Measurements from ENCODE around the gene ZMAT5.

DNA sequence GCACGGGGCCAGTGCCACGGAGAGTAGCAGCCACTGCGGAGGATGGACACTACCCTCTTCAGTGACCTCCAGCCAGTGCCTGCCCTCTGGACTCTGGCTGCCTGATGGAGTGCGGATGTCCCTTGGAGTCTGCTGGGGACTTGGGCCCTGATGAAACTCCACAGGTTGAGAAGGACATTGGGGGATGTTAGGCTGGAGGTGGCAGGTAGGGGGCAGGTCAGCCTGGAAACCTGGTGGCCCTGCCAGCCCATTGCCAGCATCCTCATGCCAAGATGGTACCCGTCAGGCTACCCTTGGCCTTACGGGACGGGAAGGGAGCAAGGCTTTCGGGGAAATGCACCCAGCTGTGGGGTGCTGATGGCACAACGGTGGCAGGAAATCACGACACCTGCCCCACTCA lies 43.0 kb downstream of the ZMAT5 start:
- TF ChIP-seq FOXJ3 (CRISPR knock-in tag; IDR thresholded peaks at IDR 0.05; ENCODE audit: borderline replicate concordance), result no peak
- TF ChIP-seq MXD4 (CRISPR knock-in tag; IDR thresholded peaks at IDR 0.05; ENCODE audit: borderline replicate concordance), result no peak
- TF ChIP-seq, protein P1, sequence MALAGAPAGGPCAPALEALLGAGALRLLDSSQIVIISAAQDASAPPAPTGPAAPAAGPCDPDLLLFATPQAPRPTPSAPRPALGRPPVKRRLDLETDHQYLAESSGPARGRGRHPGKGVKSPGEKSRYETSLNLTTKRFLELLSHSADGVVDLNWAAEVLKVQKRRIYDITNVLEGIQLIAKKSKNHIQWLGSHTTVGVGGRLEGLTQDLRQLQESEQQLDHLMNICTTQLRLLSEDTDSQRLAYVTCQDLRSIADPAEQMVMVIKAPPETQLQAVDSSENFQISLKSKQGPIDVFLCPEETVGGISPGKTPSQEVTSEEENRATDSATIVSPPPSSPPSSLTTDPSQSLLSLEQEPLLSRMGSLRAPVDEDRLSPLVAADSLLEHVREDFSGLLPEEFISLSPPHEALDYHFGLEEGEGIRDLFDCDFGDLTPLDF (CRISPR knock-in tag; IDR thresholded peaks at IDR 0.05), result no peak
- no peak for TF ChIP-seq NFYB (CRISPR knock-in tag; conservative IDR thresholded peaks at IDR 0.05; ENCODE audit: low read depth)
- TF ChIP-seq SP1 (CRISPR knock-in tag; conservative IDR thresholded peaks at IDR 0.05), result no peak
- no peak for TF ChIP-seq KAT7 (CRISPR knock-in tag; IDR thresholded peaks at IDR 0.05; ENCODE audit: borderline replicate concordance)
- no peak for TF ChIP-seq ZNF416 (CRISPR knock-in tag; IDR thresholded peaks at IDR 0.05)
- TF ChIP-seq, protein P2, sequence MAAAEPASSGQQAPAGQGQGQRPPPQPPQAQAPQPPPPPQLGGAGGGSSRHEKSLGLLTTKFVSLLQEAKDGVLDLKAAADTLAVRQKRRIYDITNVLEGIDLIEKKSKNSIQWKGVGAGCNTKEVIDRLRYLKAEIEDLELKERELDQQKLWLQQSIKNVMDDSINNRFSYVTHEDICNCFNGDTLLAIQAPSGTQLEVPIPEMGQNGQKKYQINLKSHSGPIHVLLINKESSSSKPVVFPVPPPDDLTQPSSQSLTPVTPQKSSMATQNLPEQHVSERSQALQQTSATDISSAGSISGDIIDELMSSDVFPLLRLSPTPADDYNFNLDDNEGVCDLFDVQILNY (CRISPR knock-in tag; IDR thresholded peaks at IDR 0.05), result no peak
- TF ChIP-seq ETV6 (CRISPR knock-in tag; IDR thresholded peaks at IDR 0.05), result no peak

Measured in WTC11 (cell line).